Kidney (tissue), 14 donors: ENCODE data around the gene MTCL1. TPM values are rescaled to one million over a fixed set of nuclear protein-coding genes. Genes with fewer than 3 reads are reported as not detected.

Experiments used
- DNase-seq, 5 donors: peaks; one replicate each; pipeline ENCODE4 v3.0.0-alpha.2; 2013 to 2020
- FAIRE-seq: peaks from 2 replicates; lab custom pipeline; 2012; peaks lifted over from hg19 to GRCh38; lab: Jason Lieb, UNC
- H3K27ac ChIP-seq, 2 donors: one replicate each; pipeline ENCODE4 v1.7.0; 2013; ENCODE audit warnings: low read depth in 2 of 2, low read length in 2 of 2, inconsistent platforms in 1 of 2
- H3K27me3 ChIP-seq: one replicate; pipeline ENCODE4 v1.7.1; 2013; ENCODE audit warnings: low read length, inconsistent platforms; ENCODE audit not compliant: control insufficient read depth, insufficient read depth
- H3K36me3 ChIP-seq, 3 donors: one replicate each; pipeline versions ENCODE4 v1.7.0 to v1.7.1; 2013; ENCODE audit warnings: low read length in 3 of 3, control low read depth in 1 of 3, inconsistent platforms in 1 of 3; ENCODE audit not compliant: insufficient read depth in 3 of 3, control insufficient read depth in 2 of 3
- H3K4me1 ChIP-seq, 3 donors: one replicate each; pipeline versions ENCODE4 v1.7.0 to v1.7.1; 2013; ENCODE audit warnings: low read length in 3 of 3, inconsistent platforms in 1 of 3, low read depth in 1 of 3; ENCODE audit not compliant: control insufficient read depth in 2 of 3, insufficient read depth in 2 of 3
- H3K4me3 ChIP-seq, 3 donors: one replicate each; pipeline versions ENCODE4 v1.7.0 to v1.8.1; 2013; ENCODE audit warnings: low read length in 3 of 3, control low read depth in 1 of 3, inconsistent platforms in 1 of 3
- H3K9ac ChIP-seq, 3 donors: one replicate each; pipeline versions ENCODE4 v1.7.0 to v1.7.1; 2013; ENCODE audit warnings: low read length in 3 of 3, control low read depth in 1 of 3, inconsistent platforms in 1 of 3
- H3K9me3 ChIP-seq, 3 donors: one replicate each; pipeline versions ENCODE4 v1.7.0 to v1.7.1; 2013; ENCODE audit warnings: low read length in 3 of 3, control low read depth in 1 of 3, inconsistent platforms in 1 of 3; ENCODE audit not compliant: control insufficient read depth in 2 of 3, insufficient read depth in 1 of 3
- CTCF ChIP-seq: IDR thresholded peaks from 3 replicates; pipeline ENCODE4 v1.5.1; 2012; ENCODE audit warnings: mild to moderate bottlenecking, moderate library complexity, borderline replicate concordance; ENCODE audit not compliant: insufficient read depth; ENCODE audit errors: extremely low read depth
- intact Hi-C: fragments of 100-400 bp; cut with DNase I; formaldehyde crosslinking; loops from one replicate; pipeline ENCODE4 v1.11.1; 2022
- polyA plus RNA-seq: library from polyadenylated mRNA; stranded (reverse); fragments of 350-450 nt; fragmentation: Illumina TruSeq; extraction: RNeasy Lipid Tissue Mini Kit (QIAGEN cat#74804); gene quantifications from one replicate; pipeline ENCODE4 v1.2.3, GENCODE V29; 2014; ENCODE audit warnings: low read depth, low replicate concordance; ENCODE audit not compliant: insufficient read depth
- total RNA-seq: library from RNA; stranded (reverse); fragmentation: NEBNext Ultra II Directional; extraction: Animal tissue kit (Norgen Biotek cat#: 25700); gene quantifications from one replicate; pipeline ENCODE4 v1.2.1, GENCODE V29; 2021
- donor health status: control.
- donor health status: control.
- donor health status: control.
- donor health status: control.
- donor health status: control.
- donor health status: DM: yes; HTN: yes; CAD: no.
- donor health status: Normal renal cell carcinoma (clear cell type).

The MTCL1 gene
- total and polyA plus RNA-seq, 2 donors from 2014 or later, result 2.5 to 15.3 TPM

- no peak for FAIRE-seq
Observed at GRCh38 chr18:8857806-8858205, 152.4 kb downstream of the MTCL1 start.

GRCh38 chr18:8858888-8859511 lies 153.6 kb downstream of the MTCL1 start:
- intact Hi-C loops, result no loop called here
- no peak overlapping the region for H3K27ac ChIP-seq
- no peak overlapping the region for H3K4me3 ChIP-seq
- H3K36me3 ChIP-seq, result no peaks in the 10 kb centered on the region
- H3K9me3 ChIP-seq, result no peaks in the 10 kb centered on the region
- H3K9ac ChIP-seq, result no peak overlapping the region
- DNase-seq, result no peak
- no peaks in the 10 kb centered on the region for H3K27me3 ChIP-seq
- H3K4me1 ChIP-seq, result peaks cover 0 to 2% (median 0%) of the 10 kb centered on the region in 3 donors
- FAIRE-seq, result no peak
- TF ChIP-seq CTCF, result no peak

More at GRCh38 chr18:8857806-8858205, 152.4 kb downstream of the MTCL1 start:
- Histone ChIP-seq H3K4me3 (no peak overlapping the region), H3K4me1 (peaks cover 0 to 2% (median 0%) of the 10 kb centered on the region in 3 donors), H3K27me3 (no peaks in the 10 kb centered on the region), H3K27ac (no peak overlapping the region), H3K36me3 (no peaks in the 10 kb centered on the region), H3K9me3 (no peaks in the 10 kb centered on the region), H3K9ac (no peak overlapping the region)
- TF ChIP-seq CTCF, result no peak
- DNase-seq, result no peak
- intact Hi-C loops, result no loop called here

GRCh38 chr18:8860845-8861642 lies 155.7 kb downstream of the MTCL1 start:
- Histone ChIP-seq H3K27me3 (no peaks in the 10 kb centered on the region), H3K4me3 (no peak overlapping the region), H3K36me3 (no peaks in the 10 kb centered on the region), H3K27ac (no peak overlapping the region), H3K4me1 (no peaks in the 10 kb centered on the region), H3K9ac (no peak overlapping the region), H3K9me3 (no peaks in the 10 kb centered on the region)
- intact Hi-C loops, result no loop called here
- TF ChIP-seq CTCF, result no peak
- FAIRE-seq (no peak), DNase-seq (no peak)
